ENCODE measurements around the gene SELENOK. TPM values are rescaled to one million over a fixed set of nuclear protein-coding genes. Genes with fewer than 3 reads are reported as not detected.
A peak's percentile ranks its signal among the peaks of the same experiment; 100 is the strongest.

The SELENOK gene
- total and polyA plus RNA-seq, 5 experiments from 2014 or later, result 37.7 to 176 (median 102) TPM

GRCh38 chr3:53835257-53835656 lies 56.4 kb downstream of the SELENOK start:
- Mint-ChIP-seq H3K36me3 (no peaks in the 10 kb centered on the region), H3K4me1 (peaks cover 0 to 2% (median under 1%) of the 10 kb centered on the region in 4 donors), H3K27me3 (peaks cover 2 to 18% (median 6%) of the 10 kb centered on the region in 5 donors), H3K9me3 (no peaks in the 10 kb centered on the region), H3K4me3 (no peak overlapping the region), H3K27ac (no peak overlapping the region)
- DNase-seq, result no peak
- POLR2A ChIA-PET, result no interaction called here
- no peak for ATAC-seq

GRCh38 chr3:53834429-53835095 lies 57.1 kb downstream of the SELENOK start:
- Mint-ChIP-seq H3K36me3 (no peaks in the 10 kb centered on the region), H3K27ac (peak overlapping the region in 1 of 10 donors; percentile 29), H3K9me3 (no peaks in the 10 kb centered on the region), H3K27me3 (peaks cover 2 to 18% (median 3%) of the 10 kb centered on the region in 5 donors), H3K4me3 (no peak overlapping the region), H3K4me1 (peaks cover 0 to 2% (median under 1%) of the 10 kb centered on the region in 4 donors)
- DNase-seq (no peak), ATAC-seq (no peak)
- POLR2A ChIA-PET, result no interaction called here

Other genes starting within 250 kb of the SELENOK start
- gene CHDH, start 45.4 kb downstream of the SELENOK start, total RNA-seq, result under 1 TPM in 1 of 2 experiments, not detected in 1; 0.25 TPM
- gene CHDH, start 45.4 kb downstream of the SELENOK start, polyA plus RNA-seq, result under 1 TPM in 2 of 3 donors, not detected in 1; 0.04 to 0.25 TPM
- gene IL17RB, start 45.3 kb downstream of the SELENOK start, total RNA-seq, result not detected
- gene IL17RB, start 45.3 kb downstream of the SELENOK start, polyA plus RNA-seq, result under 1 TPM; 0.30 to 0.50 (median 0.49) TPM
- 10 to 100 TPM; 29.6 to 35.4 TPM for gene ACTR8, start 9.7 kb downstream of the SELENOK start, total RNA-seq
- 10 to 100 TPM; 17.0 to 26.0 (median 17.6) TPM for gene ACTR8, start 9.7 kb downstream of the SELENOK start, polyA plus RNA-seq
- not detected for gene CACNA2D3, start 230.7 kb upstream of the SELENOK start, total RNA-seq
- not detected for gene CACNA2D3, start 230.7 kb upstream of the SELENOK start, polyA plus RNA-seq

Measured in naive thymus-derived CD8-positive, alpha-beta T cell (primary cell).